ENCODE data around the gene CAPG. TPM values are rescaled to one million over a fixed set of nuclear protein-coding genes. Genes with fewer than 3 reads are reported as not detected.

Gene CAPG
- total RNA-seq, 2 experiments from 2014 or later, result 8.1 to 9.8 TPM

DNA sequence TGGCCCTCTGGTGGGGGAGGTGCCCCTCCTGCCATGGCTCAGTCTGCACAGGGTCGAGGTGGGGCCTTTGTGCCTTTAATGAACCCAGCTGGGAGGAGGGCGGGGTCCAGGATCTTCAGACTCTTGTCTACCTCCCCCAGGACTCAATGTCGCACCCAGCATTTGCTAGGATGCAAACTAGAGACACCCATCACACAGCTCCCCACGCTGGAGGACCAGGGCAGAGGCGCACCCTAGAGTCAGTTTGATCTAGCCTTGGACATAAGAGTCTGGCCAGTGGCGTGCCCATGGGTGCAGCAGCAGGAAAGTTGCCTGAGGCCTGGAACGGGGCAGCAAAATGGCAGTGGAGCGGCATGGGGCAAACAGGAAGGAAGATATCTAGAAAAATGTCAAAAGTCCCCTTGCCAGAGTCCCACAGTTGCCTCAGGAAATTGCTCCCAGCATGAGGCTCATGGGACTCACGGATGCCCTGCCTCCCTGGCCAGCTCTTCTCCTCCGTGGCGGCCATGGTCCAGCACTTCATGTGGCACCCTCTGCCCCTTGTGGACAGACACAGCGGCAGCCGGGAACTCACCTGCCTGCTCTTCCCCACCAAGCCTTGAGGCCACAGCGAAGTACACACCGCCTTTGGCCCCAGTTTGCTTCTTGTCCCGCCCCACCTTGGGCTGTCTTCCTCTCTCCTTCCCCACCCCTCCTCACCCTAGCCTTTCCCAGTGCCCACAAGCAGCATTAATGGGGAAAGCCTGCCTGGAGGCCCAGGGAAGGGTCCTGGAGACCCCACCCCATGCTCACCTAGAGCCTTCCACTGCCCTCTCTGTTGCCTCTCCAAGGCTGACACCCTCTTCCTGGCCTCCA lies 26.0 kb upstream of the CAPG start:
- no peak overlapping the region for H3K4me3 ChIP-seq (ENCODE audit: low read depth, low read length, poor library complexity, severe bottlenecking)
- no peaks in the 10 kb centered on the region for H3K9me2 ChIP-seq (ENCODE audit: insufficient read depth, low read length)
- H3K4me1 ChIP-seq (ENCODE audit: insufficient read depth, low read length, poor library complexity, severe bottlenecking), result peaks cover 20% of the 10 kb centered on the region
- no peak overlapping the region for H3K27ac ChIP-seq (ENCODE audit: low read depth, low read length, poor library complexity, severe bottlenecking)
- H4K20me1 ChIP-seq (ENCODE audit: insufficient read depth, low read length), result no peaks in the 10 kb centered on the region
- BruUV-seq (replicated peaks), result no TSS peak
- no peaks in the 10 kb centered on the region for H3K9me3 ChIP-seq (ENCODE audit: low read length)
- TF ChIP-seq, protein P1, sequence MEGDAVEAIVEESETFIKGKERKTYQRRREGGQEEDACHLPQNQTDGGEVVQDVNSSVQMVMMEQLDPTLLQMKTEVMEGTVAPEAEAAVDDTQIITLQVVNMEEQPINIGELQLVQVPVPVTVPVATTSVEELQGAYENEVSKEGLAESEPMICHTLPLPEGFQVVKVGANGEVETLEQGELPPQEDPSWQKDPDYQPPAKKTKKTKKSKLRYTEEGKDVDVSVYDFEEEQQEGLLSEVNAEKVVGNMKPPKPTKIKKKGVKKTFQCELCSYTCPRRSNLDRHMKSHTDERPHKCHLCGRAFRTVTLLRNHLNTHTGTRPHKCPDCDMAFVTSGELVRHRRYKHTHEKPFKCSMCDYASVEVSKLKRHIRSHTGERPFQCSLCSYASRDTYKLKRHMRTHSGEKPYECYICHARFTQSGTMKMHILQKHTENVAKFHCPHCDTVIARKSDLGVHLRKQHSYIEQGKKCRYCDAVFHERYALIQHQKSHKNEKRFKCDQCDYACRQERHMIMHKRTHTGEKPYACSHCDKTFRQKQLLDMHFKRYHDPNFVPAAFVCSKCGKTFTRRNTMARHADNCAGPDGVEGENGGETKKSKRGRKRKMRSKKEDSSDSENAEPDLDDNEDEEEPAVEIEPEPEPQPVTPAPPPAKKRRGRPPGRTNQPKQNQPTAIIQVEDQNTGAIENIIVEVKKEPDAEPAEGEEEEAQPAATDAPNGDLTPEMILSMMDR (conservative IDR thresholded peaks at IDR 0.05; ENCODE audit: low read length), result peak; percentile 53
- no peak for TF ChIP-seq EZH2phosphoT487 (IDR thresholded peaks at IDR 0.05; ENCODE audit: borderline replicate concordance, low read depth, low read length)
- no peak for DNase-seq (ENCODE audit: low spot score)
- CTCF ChIA-PET (ENCODE audit: unreplicated experiment), result no interaction called here
- H3K4me2 ChIP-seq (ENCODE audit: low read length), result no peak overlapping the region
- no peaks in the 10 kb centered on the region for H3K36me3 ChIP-seq (ENCODE audit: insufficient read depth, low read length)
- H2AFZ ChIP-seq (ENCODE audit: low read length), result no peak overlapping the region
- intact Hi-C loops (cut with micrococcal nuclease; ENCODE audit: unreplicated experiment), result loop anchor here (5.0 kb wide), 1 partner anchor 101 kb away; the partner anchor contains the start of gene MAT2A
- no peaks in the 10 kb centered on the region for H3K79me2 ChIP-seq (ENCODE audit: insufficient read depth, low read depth, low read length)
- POLR2A ChIA-PET, result interaction anchor here (0.6 to 1.6 kb wide), 2 partner anchors 103 to 686 kb away, joined by 6 to 7 read pairs; partner anchors contain the start of gene MAT2A

DNA sequence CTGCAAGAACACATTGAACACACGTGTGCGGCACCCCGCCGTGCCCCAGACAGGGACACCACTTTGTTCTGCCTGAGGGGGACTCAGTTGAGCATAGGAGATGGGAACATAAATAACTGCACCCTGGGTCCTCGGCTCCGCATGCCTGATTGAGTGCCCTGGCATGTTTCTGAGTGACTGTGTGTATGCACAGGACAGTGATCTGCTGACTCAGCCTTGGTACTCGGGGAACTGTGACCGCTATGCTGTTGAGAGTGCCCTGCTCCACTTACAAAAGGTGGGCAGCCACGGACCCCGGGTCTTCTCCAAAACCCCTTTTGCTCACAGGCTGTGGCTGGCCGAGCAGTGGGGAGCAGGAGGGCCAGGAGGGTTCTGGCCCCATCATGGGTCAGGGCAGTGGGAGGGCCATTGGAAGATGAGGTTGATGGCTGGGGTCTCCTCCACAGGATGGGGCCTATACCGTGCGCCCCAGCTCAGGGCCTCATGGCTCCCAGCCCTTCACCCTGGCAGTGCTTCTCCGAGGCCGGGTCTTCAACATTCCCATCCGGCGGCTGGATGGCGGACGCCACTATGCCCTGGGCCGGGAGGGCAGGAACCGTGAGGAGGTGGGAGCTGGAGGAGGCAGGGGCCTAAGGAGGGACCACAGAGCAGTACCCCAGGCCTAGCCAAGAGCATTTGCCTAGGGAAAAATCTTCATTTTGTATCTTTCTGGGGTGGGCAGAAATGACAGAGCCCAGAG lies 25.2 kb upstream of the CAPG start:
- H3K9me3 ChIP-seq (ENCODE audit: low read length), result no peaks in the 10 kb centered on the region
- H3K4me3 ChIP-seq (ENCODE audit: low read depth, low read length, poor library complexity, severe bottlenecking), result no peak overlapping the region
- H4K20me1 ChIP-seq (ENCODE audit: insufficient read depth, low read length), result no peaks in the 10 kb centered on the region
- BruUV-seq (replicated peaks), result no TSS peak
- CTCF ChIA-PET (ENCODE audit: unreplicated experiment), result no interaction called here
- TF ChIP-seq EZH2phosphoT487 (IDR thresholded peaks at IDR 0.05; ENCODE audit: borderline replicate concordance, low read depth, low read length), result no peak
- TF ChIP-seq, protein P1 (conservative IDR thresholded peaks at IDR 0.05; ENCODE audit: low read length), result no peak
- H3K4me1 ChIP-seq (ENCODE audit: insufficient read depth, low read length, poor library complexity, severe bottlenecking), result peaks cover 20% of the 10 kb centered on the region
- H3K27ac ChIP-seq (ENCODE audit: low read depth, low read length, poor library complexity, severe bottlenecking), result no peak overlapping the region
- H2AFZ ChIP-seq (ENCODE audit: low read length), result no peak overlapping the region
- H3K9me2 ChIP-seq (ENCODE audit: insufficient read depth, low read length), result no peaks in the 10 kb centered on the region
- H3K36me3 ChIP-seq (ENCODE audit: insufficient read depth, low read length), result no peaks in the 10 kb centered on the region
- intact Hi-C loops (cut with micrococcal nuclease; ENCODE audit: unreplicated experiment), result loop anchor here (5.0 kb wide), 1 partner anchor 102 kb away; the partner anchor contains the start of gene MAT2A
- H3K79me2 ChIP-seq (ENCODE audit: insufficient read depth, low read depth, low read length), result no peaks in the 10 kb centered on the region
- no peak for DNase-seq (ENCODE audit: low spot score)
- POLR2A ChIA-PET, result no interaction called here
- H3K4me2 ChIP-seq (ENCODE audit: low read length), result no peak overlapping the region
